ENCODE data around the gene SERPINH1. TPM values are rescaled to one million over a fixed set of nuclear protein-coding genes. Genes with fewer than 3 reads are reported as not detected.

The SERPINH1 gene
- total and polyA plus RNA-seq, 2 donors (not counting 1 experiment from before 2014, with no cell fraction given) = 3.0 to 5.7 TPM

DNA sequence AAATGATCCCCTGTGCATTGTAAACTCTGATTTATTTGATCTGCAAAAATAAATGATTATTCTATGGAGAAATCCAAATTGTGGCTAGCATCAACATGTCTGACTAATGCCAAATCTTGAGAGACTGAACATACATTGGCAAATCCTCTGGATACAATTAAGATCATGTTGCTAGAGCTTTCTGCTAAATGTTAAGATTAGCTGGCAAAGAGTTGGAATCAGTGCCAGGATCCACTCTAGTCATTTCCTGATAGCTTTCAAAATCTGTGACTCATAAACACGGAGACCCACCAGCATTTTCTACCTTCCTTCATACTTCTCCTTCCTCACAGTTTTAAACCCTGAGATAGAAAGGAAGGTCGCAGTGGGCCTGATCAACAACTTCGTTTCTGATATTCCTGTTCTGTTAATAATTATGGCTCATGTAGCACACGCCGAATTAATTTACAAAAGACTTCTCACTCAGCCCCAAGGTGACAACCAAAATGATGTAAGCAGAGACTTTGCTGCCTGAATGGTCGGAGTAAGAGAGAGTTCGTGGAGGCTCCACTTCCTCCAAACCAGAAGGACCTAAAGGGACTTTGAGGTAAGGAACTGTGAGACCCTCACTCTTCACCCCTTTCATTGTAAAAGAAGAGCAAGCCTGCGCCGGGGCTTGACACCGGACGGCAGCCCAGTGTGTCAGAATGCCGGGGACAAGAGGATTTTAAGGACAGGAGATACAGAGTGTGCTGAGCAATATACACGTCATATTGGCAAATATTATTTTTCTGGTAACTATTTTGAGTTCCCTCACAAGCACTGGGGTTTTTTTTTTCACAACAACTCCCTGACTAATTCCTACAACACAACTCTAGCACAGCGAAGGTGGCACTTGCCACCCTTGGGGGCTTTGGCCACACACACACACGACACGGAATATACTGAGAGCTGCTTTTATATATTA lies 42.0 kb downstream of the SERPINH1 start:
- no peak for TF ChIP-seq EZH2 (IDR thresholded peaks at IDR 0.05; ENCODE audit: borderline replicate concordance, insufficient read depth, low read depth, low read length, poor library complexity, severe bottlenecking)
- TF ChIP-seq, protein P1, sequence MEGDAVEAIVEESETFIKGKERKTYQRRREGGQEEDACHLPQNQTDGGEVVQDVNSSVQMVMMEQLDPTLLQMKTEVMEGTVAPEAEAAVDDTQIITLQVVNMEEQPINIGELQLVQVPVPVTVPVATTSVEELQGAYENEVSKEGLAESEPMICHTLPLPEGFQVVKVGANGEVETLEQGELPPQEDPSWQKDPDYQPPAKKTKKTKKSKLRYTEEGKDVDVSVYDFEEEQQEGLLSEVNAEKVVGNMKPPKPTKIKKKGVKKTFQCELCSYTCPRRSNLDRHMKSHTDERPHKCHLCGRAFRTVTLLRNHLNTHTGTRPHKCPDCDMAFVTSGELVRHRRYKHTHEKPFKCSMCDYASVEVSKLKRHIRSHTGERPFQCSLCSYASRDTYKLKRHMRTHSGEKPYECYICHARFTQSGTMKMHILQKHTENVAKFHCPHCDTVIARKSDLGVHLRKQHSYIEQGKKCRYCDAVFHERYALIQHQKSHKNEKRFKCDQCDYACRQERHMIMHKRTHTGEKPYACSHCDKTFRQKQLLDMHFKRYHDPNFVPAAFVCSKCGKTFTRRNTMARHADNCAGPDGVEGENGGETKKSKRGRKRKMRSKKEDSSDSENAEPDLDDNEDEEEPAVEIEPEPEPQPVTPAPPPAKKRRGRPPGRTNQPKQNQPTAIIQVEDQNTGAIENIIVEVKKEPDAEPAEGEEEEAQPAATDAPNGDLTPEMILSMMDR (IDR thresholded peaks at IDR 0.05) = no peak
- no peak overlapping the region for H3K4me3 Mint-ChIP-seq
- Histone ChIP-seq H3K9ac (ENCODE audit: low read length) (no peak overlapping the region), H3K4me3 (ENCODE audit: control extremely low read depth in 1 of 5, extremely low read depth in 1 of 5, insufficient read depth in 1 of 5, low read depth in 2 of 5, low read length in 4 of 5) (no peak overlapping the region), H3K9me3 (ENCODE audit: control extremely low read depth in 1 of 3, control insufficient read depth in 2 of 3, insufficient read depth in 1 of 3, low read length in 2 of 3) (no peaks in the 10 kb centered on the region), H3K27ac (ENCODE audit: low read length in 2 of 2) (no peak overlapping the region), H3K79me2 (ENCODE audit: control insufficient read depth, insufficient read depth, low read length) (no peaks in the 10 kb centered on the region), H4K20me1 (ENCODE audit: control insufficient read depth, insufficient read depth, low read length, poor library complexity, severe bottlenecking) (no peaks in the 10 kb centered on the region), H3K4me2 (replicated peaks; ENCODE audit: low read depth, low read length, poor library complexity, severe bottlenecking) (no peak overlapping the region), H2AFZ (ENCODE audit: insufficient read depth, low read depth, low read length, poor library complexity, severe bottlenecking) (no peak overlapping the region), H3K4me1 (ENCODE audit: control insufficient read depth in 2 of 2, insufficient read depth in 2 of 2, low read length in 2 of 2) (no peaks in the 10 kb centered on the region), H3K27me3 (replicated peaks in 1 of 4; ENCODE audit: control extremely low read depth in 1 of 4, control insufficient read depth in 3 of 4, insufficient read depth in 4 of 4, low read length in 3 of 4) (peaks cover 0 to 2% (median 0%) of the 10 kb centered on the region in 4 experiments), H3K36me3 (replicated peaks in 1 of 2; ENCODE audit: control extremely low read depth in 1 of 2, control insufficient read depth in 1 of 2, extremely low read depth in 1 of 2, insufficient read depth in 2 of 2, low read length in 1 of 2) (no peaks in the 10 kb centered on the region)
- peaks cover under 1% of the 10 kb centered on the region for H3K4me1 Mint-ChIP-seq
- no peak for ATAC-seq (ENCODE audit: low read depth)
- no peaks in the 10 kb centered on the region for H3K9me3 Mint-ChIP-seq (ENCODE audit: insufficient read depth)
- no peak for DNase-seq
- POLR2A ChIA-PET = no interaction called here
- intact Hi-C loops (cut with micrococcal nuclease) = no loop called here
- no peak overlapping the region for H3K27ac Mint-ChIP-seq
- WGBS (ENCODE audit: insufficient coverage) = 82% methylated on average over 6 of the region's 16 CpGs
- peaks cover 49% of the 10 kb centered on the region for H3K27me3 Mint-ChIP-seq
- CTCF ChIA-PET = no interaction called here

DNA sequence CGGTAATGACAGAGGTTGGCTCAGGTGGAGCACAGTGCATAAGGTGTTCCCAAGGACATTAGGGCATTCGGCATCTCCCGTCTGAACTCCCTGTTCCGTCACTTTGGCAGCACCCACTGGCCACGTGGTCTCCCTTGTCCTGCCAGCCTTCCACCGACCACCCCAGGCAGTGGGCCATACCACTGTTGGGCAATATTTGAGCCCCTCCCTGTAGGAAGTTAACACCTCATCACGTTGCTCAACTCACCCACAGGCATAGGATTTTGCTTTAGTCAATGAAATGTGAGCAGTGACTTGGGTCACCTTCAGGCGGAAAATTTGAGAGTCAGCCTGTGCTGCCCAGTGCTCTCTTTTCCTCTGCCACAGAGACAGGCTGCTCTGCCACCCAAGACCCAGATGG lies 44.0 kb downstream of the SERPINH1 start:
- no peaks in the 10 kb centered on the region for H3K9me3 Mint-ChIP-seq (ENCODE audit: insufficient read depth)
- no peak overlapping the region for H3K4me3 ChIP-seq (ENCODE audit: control extremely low read depth in 1 of 5, extremely low read depth in 1 of 5, insufficient read depth in 1 of 5, low read depth in 2 of 5, low read length in 4 of 5)
- H3K9me3 ChIP-seq (ENCODE audit: control extremely low read depth in 1 of 3, control insufficient read depth in 2 of 3, insufficient read depth in 1 of 3, low read length in 2 of 3) = no peaks in the 10 kb centered on the region
- H3K36me3 ChIP-seq (replicated peaks in 1 of 2; ENCODE audit: control extremely low read depth in 1 of 2, control insufficient read depth in 1 of 2, extremely low read depth in 1 of 2, insufficient read depth in 2 of 2, low read length in 1 of 2) = no peaks in the 10 kb centered on the region
- ChIA-PET CTCF (no interaction called here), POLR2A (no interaction called here)
- no peak for ATAC-seq (ENCODE audit: low read depth)
- intact Hi-C loops (cut with micrococcal nuclease) = no loop called here
- H3K4me1 ChIP-seq (ENCODE audit: control insufficient read depth in 2 of 2, insufficient read depth in 2 of 2, low read length in 2 of 2) = no peaks in the 10 kb centered on the region
- H3K79me2 ChIP-seq (ENCODE audit: control insufficient read depth, insufficient read depth, low read length) = no peaks in the 10 kb centered on the region
- H2AFZ ChIP-seq (ENCODE audit: insufficient read depth, low read depth, low read length, poor library complexity, severe bottlenecking) = no peak overlapping the region
- H3K4me1 Mint-ChIP-seq = no peaks in the 10 kb centered on the region
- no peak for DNase-seq
- no peak overlapping the region for H3K9ac ChIP-seq (ENCODE audit: low read length)
- 88% methylated on average over 7 of the region's 8 CpGs for WGBS (ENCODE audit: insufficient coverage)
- TF ChIP-seq, protein P1 (IDR thresholded peaks at IDR 0.05) = no peak
- TF ChIP-seq EZH2 (IDR thresholded peaks at IDR 0.05; ENCODE audit: borderline replicate concordance, insufficient read depth, low read depth, low read length, poor library complexity, severe bottlenecking) = no peak
- no peaks in the 10 kb centered on the region for H4K20me1 ChIP-seq (ENCODE audit: control insufficient read depth, insufficient read depth, low read length, poor library complexity, severe bottlenecking)
- H3K27ac Mint-ChIP-seq = no peak overlapping the region
- H3K27me3 Mint-ChIP-seq = peaks cover 49% of the 10 kb centered on the region
- no peak overlapping the region for H3K4me2 ChIP-seq (replicated peaks; ENCODE audit: low read depth, low read length, poor library complexity, severe bottlenecking)
- H3K4me3 Mint-ChIP-seq = no peak overlapping the region
- H3K27me3 ChIP-seq (replicated peaks in 1 of 4; ENCODE audit: control extremely low read depth in 1 of 4, control insufficient read depth in 3 of 4, insufficient read depth in 4 of 4, low read length in 3 of 4) = peaks cover 0 to 2% (median 0%) of the 10 kb centered on the region in 4 experiments
- H3K27ac ChIP-seq (ENCODE audit: low read length in 2 of 2) = no peak overlapping the region
